Measurements from ENCODE around the gene GCK. TPM values are rescaled to one million over a fixed set of nuclear protein-coding genes. Genes with fewer than 3 reads are reported as not detected.

The GCK gene
- total and polyA plus RNA-seq, 12 donors: 0.09 to 2.1 (median 0.50) TPM; not detected in 3

DNA sequence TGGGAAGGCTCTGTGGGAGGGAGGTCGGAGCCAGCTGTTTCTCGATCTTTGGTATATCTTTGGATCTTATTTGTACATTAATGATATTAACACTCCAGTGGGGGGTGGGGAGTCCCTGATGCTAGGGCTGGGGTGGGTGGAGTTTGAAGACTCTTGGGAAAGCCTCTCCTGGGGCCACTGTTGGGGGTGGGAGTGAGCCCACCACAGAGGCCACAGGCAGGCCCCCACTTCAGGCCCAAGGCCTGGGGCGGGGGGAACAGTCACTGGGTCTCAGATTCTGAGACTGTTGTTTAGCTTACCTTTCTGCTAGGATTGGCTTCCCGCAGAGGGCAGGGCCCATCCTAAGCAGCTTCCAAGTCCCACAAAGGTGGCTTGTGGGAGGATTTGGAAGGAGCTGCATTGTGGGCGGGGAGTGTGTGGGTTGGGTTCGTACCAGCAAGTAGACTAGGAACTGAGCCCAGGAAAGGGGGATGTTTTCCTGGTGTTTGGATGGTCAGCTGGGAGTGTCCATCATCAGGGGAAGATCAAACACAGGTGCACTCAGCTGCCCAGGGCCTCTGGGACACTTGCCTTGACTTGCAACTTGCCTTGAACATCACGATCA is 23.4 kb upstream of the GCK start:
- TF ChIP-seq, protein P1, sequence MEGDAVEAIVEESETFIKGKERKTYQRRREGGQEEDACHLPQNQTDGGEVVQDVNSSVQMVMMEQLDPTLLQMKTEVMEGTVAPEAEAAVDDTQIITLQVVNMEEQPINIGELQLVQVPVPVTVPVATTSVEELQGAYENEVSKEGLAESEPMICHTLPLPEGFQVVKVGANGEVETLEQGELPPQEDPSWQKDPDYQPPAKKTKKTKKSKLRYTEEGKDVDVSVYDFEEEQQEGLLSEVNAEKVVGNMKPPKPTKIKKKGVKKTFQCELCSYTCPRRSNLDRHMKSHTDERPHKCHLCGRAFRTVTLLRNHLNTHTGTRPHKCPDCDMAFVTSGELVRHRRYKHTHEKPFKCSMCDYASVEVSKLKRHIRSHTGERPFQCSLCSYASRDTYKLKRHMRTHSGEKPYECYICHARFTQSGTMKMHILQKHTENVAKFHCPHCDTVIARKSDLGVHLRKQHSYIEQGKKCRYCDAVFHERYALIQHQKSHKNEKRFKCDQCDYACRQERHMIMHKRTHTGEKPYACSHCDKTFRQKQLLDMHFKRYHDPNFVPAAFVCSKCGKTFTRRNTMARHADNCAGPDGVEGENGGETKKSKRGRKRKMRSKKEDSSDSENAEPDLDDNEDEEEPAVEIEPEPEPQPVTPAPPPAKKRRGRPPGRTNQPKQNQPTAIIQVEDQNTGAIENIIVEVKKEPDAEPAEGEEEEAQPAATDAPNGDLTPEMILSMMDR (IDR thresholded peaks at IDR 0.05): no peak
- no peak for TF ChIP-seq POLR2A (IDR thresholded peaks at IDR 0.05)
- H3K27me3 ChIP-seq: no peaks in the 10 kb centered on the region
- intact Hi-C loops (cut with DNase I): no loop called here
- no peak overlapping the region for H3K4me3 ChIP-seq
- DNase-seq: no peak
- WGBS, 4 donors: 80 to 91% (median 90%) methylated on average over 4 to 7 of the region's 7 CpGs
- H3K27ac ChIP-seq: no peak overlapping the region
- no peaks in the 10 kb centered on the region for H3K4me1 ChIP-seq (replicated peaks in 1 of 2)
- H3K9me3 ChIP-seq (replicated peaks in 1 of 3): no peaks in the 10 kb centered on the region
- peaks cover 0 to 57% of the 10 kb centered on the region in 2 donors for H3K36me3 ChIP-seq (replicated peaks in 1 of 2)

DNA sequence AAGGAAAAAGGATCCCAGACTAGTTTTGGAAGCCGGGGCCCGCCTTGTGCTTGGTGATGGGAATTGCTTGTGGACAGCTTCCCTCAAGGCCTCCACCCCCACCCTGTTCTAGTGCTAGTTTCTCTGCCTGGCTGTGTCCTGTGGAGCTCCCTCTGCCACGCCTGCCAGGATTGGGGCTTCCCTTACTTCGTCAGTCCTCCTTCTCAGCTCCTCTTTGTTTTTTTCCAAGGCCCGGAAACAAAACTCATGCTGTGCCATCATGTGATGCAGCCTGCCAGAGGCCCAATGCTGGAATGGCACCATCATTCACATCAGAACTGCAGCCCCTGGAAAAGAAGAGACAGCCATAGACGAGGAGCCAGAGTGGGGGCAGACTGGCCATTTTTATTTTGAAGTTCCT is 22.8 kb upstream of the GCK start:
- TF ChIP-seq POLR2A (IDR thresholded peaks at IDR 0.05): no peak
- TF ChIP-seq, protein P1 (IDR thresholded peaks at IDR 0.05): no peak
- intact Hi-C loops (cut with DNase I): no loop called here
- Histone ChIP-seq H3K27ac (no peak overlapping the region), H3K36me3 (replicated peaks in 1 of 2) (peaks cover 0 to 63% of the 10 kb centered on the region in 2 donors), H3K4me1 (replicated peaks in 1 of 2) (no peaks in the 10 kb centered on the region), H3K27me3 (no peaks in the 10 kb centered on the region), H3K4me3 (no peak overlapping the region), H3K9me3 (replicated peaks in 1 of 3) (no peaks in the 10 kb centered on the region)
- no peak for DNase-seq
- 90 to 94% (median 92%) methylated on average over 6 of the region's 6 CpGs for WGBS, 4 donors

DNA sequence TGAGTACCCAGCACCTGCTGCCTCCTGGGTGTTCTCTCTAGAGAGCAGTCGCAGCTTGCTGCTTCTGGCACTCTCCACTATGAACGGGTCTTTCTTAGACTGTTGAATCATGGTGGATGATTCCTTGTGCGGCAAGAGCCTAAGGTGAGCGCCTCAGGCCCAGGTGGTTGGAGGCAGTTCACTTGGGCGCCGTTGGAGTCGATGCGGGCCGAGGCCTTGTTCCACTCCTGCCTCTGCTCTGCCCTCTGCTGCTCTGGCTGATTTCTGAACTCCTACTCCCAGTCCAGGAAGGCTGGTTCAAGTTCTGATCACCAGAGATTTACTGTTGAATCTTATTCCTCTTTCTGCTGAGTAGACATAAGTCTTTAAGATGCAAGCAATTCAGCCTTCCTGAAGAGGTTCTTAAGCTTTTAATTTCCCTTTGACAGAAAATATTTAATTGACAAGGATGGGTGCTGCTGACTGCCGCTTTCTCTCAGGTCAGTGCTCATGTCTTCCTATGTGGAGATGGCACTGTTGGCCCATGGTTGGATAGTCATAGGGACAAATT is 22.0 kb upstream of the GCK start:
- Histone ChIP-seq H3K4me1 (replicated peaks in 1 of 2) (no peaks in the 10 kb centered on the region), H3K27ac (no peak overlapping the region), H3K9me3 (replicated peaks in 1 of 3) (no peaks in the 10 kb centered on the region), H3K36me3 (replicated peaks in 1 of 2) (peaks cover 0 to 72% of the 10 kb centered on the region in 2 donors), H3K27me3 (no peaks in the 10 kb centered on the region), H3K4me3 (no peak overlapping the region)
- no peak for DNase-seq
- 89 to 96% (median 94%) methylated on average over 9 to 10 of the region's 10 CpGs for WGBS, 4 donors
- TF ChIP-seq, protein P1 (IDR thresholded peaks at IDR 0.05): no peak
- TF ChIP-seq POLR2A (IDR thresholded peaks at IDR 0.05): no peak
- intact Hi-C loops (cut with DNase I): no loop called here

DNA sequence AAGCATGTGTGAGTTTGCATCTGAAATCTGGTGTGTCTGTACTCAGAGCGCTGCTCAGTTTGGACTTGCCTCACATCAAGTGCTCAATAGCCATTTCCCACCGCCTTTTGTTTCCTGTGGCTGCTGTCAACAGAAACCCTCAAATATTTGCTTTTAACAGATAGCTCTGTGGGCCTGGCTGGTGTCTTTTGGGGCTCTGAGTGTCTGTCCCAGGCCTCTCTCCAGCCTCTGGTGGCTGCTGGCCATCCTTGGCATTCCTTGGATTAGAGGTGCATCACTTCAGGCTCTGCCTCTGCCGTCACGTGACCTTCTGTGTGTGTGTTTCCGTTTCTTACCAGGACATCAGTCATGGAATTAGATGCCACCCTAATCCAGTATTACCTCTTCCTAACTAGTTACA is 20.9 kb upstream of the GCK start:
- Histone ChIP-seq H3K4me1 (replicated peaks in 1 of 2) (no peaks in the 10 kb centered on the region), H3K4me3 (no peak overlapping the region), H3K27ac (no peak overlapping the region), H3K27me3 (no peaks in the 10 kb centered on the region), H3K9me3 (replicated peaks in 1 of 3) (no peaks in the 10 kb centered on the region), H3K36me3 (replicated peaks in 1 of 2) (peaks cover 0 to 83% of the 10 kb centered on the region in 2 donors)
- WGBS, 4 donors: 87 to 92% (median 91%) methylated on average over 5 of the region's 5 CpGs
- no peak for DNase-seq
- intact Hi-C loops (cut with DNase I): no loop called here
- TF ChIP-seq POLR2A (IDR thresholded peaks at IDR 0.05): no peak
- TF ChIP-seq, protein P1 (IDR thresholded peaks at IDR 0.05): no peak

Measured in adrenal gland (tissue), 12 donors.